ENCODE results near the gene RFLNA.
"Not testable (repeated sequence)": the region's sequence is repeated elsewhere in the genome, so short reads cannot be mapped to it uniquely, and the experiment has no call there.

Gene RFLNA

DNA sequence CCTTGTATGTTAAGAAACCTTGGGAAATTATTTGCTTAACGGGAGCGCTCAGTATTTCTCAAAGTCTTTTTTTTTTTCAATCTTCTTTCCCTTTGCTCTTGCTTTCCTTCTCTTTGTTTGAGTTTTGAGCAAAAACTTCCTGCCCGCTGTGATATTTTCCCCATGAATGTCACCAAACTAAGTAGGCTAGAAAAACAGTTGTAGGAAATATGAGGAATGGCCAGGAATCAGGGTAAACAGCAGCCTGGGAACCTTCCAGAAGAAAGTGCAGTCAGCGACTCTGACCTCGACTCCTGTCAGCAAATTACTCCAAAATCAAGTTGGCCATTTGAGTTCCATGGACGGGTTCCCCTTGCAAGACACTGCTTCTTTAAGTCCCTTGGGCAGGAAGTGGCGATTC lies 11.6 kb upstream of the RFLNA start:
- DNase-seq (ENCODE audit: low spot score), result no peak

DNA sequence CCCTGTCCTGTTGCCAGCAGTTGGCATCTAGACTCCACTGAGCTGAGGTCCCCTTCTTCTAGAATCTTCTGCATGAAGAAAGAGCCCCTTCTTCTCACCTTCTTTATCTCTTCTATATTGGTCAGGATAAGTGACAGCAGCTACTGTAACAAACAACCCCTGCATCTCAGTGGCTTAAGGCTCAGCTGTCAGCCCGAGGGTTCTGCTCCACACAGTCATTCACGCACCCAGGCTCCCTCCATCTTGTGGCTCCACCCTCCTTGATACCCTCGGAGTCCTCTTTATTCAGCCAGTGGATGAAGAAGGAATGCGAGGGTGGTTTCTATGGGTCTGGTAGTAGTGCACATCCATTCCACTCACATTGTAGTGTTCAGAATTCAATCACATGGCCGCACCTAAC lies 10.5 kb upstream of the RFLNA start:
- DNase-seq (ENCODE audit: low spot score), result no peak

DNA sequence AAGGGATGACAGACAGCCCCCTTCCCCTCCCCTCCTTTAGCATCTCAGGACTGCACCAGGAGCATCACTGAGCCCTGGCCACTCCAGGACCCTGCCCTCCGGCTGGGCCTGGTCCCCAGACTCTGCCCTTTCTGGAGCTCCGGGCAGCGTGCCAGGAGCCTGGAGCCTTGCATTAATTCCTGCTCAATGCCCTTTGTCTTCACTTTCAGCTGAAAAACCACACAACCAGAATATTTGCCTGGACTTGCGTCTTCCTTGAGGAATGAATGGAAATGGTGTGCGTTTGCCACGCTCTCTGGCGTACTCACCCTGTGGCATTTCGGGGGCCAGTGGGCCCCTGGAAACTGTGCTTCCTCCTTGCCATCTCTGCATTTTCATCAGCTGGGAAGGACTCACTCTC lies 8.5 kb upstream of the RFLNA start:
- no peak for DNase-seq (ENCODE audit: low spot score)

DNA sequence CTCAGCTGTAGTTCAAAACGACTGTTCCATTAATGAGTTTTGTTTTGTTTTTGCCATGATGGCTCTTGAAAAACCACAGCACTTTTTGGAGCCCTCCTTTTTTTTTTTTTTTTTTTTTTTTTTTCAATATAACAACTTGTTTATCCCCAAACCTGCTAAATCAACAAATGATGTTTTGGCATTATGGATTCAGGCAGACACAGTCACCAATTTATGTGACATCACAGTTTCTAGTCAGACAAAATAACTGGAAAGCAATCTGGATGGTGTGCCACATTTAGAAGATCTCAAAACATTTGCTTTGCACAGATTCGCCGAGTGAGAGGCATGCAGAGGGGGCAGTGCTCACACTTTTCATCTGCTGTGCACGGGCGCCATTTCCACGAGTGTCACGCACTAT lies 7.9 kb upstream of the RFLNA start:
- no peak for DNase-seq (ENCODE audit: low spot score)

DNA sequence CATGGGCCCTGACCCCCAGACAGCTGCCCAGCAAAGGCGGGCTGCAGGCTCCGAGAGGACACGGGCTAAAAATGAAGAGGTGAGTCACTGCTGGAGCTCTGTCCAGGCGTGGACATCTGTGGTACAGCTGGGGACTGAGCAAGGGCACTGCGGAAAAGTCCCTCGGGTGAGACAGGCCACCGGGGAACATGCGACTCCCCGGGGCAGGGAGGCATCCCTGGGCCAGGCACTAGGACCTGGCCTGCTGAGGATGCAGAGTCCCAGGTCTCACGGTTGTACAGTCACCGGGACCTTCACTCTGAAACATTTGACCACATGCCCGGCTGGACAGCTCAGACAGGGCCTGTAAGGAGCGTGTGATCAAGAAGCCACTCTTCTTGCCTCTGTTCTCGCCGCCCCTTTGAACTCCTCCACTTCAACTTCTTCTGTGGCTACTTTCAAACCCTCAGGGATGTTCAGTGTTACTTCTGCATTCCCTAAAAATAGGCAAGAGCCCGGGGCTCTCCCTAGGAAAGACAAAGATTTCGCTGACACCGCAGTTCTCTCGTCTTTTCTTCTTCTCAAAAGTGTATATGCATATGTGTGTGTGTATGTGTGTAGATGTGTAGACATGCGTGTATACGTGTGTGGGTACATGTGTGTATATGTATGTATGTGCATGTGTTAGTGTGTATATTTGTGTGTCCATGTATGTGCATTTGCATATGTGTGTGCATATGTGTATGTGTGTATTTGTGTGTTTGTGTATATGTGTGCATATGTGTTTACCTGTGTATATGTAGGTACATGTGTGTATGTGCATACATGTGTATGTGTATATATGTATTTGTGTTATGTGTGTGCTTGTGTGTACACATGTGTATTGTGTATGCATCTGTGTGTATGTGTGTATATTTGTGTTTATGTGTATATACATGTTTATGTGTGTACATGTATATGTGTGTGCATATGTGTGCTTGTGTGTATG lies 5.0 kb upstream of the RFLNA start:
- no peak for DNase-seq (ENCODE audit: low spot score)

DNA sequence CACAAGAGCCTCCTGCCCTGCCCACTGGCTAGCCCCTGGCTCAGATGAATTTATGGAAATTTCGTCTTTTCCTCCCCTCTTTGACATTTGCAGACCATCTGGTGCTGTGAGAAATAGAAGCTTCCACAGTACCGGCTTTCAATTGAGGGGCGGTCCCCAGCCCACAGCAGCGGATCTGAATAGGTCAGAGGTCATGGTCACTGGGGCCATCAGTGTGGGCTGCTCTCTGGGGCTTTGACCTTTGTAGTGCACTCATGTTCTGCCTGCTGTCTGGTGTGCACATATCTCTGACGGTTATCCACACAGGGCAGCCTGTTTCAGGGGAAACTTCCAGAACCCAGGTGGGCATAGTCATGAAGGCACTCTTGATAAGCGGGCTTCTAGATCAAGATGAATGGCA lies 2.5 kb upstream of the RFLNA start:
- DNase-seq (ENCODE audit: low spot score), result no peak

DNA sequence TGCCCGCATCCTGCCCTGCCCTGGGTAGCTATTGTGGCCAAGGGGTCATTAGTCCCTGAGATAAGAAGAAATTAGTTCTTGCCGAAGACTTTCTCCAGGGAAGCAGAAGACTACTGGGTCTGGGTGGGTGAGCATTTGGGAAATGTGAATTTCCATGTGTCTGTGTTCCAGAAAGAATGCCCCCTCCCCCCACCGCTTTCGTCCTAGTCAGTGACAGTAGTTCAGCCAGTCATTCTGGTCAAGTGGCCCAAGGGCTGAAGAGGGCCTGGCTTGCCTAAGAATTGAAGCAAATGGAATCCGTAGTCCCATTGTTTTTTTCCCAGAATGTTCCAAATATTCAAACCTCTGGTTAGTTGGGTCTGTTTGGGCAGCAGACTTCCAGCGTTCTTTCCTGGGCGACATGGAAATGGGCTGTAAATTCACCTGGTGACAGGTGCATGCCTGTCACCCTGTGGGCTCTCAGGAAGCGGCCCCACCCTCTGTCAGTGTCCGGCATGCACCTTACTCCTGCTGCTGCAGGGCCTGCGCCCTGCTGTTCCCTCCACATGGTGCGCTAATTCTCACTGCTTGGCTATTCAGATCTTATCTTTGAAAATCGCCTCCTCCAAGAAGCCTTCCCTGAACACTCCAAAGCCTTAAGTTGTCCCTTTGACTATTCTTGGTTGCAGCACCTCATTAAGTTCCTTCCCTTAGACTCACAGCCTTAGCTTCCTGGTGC lies 1.4 kb upstream of the RFLNA start:
- no peak for DNase-seq (ENCODE audit: low spot score)

DNA sequence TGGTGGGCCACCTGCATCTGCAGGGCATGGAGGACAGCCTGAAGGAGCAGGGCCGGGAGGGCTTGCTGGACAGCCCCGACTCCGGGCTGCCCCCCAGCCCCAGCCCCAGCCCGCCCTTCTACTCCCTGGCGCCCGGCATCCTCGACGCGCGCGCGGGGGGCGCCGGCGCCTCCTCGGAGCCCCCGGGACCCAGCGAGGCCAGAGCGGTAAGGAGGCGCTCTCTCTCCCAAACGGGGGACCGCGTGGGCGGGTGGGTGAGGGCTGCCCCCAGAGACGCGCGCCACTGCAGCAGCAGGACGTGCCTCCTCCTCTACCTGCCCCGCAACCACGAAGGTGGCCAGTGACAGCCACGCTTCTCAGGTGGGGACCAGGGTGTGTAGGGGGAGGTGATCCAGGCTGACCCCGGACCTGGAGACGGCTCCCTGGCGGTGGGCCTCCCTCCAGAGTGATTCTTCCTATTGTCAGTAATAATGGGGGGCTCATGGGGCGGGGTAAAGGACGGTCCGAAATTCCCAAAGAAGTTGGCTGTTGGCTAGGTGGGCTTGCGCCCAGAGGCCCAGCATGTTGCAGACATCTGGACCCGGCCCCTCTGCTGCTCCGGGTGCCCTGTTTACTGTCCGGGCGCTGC lies 652 bp downstream of the RFLNA start:
- no peak for DNase-seq (ENCODE audit: low spot score)

DNA sequence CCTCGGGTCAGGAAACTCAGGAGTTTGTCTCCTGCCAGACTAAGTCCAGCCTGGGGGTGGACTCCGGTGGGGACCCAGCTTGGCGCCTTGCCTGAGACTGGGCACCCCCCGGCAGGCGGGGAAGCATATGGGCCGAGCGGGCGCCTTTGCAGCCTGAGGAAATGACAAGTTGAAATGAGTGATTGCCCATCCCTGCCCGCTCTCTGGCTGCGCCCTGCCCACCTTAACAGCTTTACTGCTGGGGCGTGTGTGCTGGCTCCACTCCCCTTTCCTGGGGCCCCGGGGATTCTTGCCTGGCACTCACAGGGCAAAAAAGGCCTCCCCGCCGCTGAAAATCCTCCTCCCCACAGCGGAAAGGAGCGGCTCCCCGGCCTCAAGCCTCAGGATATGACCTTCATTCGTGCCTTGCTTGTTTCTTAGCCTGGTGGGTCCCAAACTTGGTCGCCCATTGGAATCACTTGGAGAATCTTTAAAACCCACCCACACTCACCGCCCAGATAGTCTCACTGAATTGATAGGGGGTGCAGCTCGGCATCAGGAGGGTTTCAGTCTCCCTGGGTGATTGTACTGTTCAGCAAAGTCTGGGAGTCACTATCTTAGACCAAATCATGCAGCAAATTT lies 1.5 kb downstream of the RFLNA start:
- no peak for DNase-seq (ENCODE audit: low spot score)

DNA sequence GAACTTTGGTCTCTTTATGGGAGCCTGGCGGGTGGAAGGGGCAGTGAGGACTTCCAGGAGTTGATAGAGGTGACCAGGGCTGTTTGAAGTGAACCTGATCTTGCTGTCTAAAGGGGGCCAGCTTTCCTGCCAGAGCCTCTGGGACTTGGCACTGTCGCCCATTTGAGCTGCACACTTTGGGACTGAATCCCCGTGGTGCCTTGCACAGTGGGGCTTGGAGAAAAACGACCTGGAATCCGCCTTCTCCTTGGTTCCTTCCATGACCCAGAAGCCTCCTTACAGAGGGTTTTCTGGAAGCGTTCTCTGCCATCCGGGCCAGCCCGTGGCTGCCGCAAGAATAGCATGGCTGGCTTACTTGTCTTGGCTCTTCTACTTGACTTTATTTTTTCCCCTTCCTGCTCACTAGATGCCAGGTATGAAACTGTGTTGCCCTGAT lies 2.0 kb downstream of the RFLNA start:
- DNase-seq (ENCODE audit: low spot score), result no peak

DNA sequence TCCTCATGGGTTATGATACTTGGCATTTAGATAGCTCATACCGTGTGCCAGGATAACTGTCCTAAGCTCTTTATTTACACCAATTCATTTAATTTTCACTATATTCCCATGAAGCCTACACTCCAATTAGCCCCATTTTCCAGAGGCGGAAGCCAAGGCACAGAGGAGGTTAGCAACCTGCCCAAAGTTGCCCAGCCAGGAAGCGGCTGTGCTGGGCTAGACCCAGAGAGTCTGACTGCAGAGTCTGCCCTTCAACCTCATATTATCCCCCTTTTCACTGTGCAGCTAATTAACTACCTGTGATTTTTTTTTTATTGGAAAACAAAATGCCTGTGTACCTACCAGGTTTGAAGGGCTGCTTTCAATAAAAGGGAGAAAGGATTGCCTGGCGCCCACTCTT lies 2.5 kb downstream of the RFLNA start:
- DNase-seq (ENCODE audit: low spot score), result no peak

DNA sequence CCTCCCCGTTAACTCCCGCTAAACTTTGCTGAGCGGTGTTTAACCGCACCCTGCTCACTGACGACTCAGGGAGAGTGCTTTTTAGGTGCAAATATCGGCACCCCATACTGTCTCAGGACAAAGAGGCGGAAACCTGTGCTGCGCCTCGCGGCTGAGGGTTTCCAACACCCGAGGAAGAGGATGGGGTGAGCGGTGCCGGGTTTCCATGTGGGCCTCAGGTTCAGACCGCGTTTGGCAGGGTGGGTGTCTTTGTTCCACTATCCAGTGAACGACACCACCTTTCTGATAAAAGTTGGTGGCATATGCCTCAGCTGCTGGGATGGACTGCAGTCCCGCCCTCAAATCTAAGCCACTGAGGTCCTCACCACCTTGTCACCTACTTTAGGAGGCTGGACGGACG lies 3.0 kb downstream of the RFLNA start:
- no peak for DNase-seq (ENCODE audit: low spot score)

DNA sequence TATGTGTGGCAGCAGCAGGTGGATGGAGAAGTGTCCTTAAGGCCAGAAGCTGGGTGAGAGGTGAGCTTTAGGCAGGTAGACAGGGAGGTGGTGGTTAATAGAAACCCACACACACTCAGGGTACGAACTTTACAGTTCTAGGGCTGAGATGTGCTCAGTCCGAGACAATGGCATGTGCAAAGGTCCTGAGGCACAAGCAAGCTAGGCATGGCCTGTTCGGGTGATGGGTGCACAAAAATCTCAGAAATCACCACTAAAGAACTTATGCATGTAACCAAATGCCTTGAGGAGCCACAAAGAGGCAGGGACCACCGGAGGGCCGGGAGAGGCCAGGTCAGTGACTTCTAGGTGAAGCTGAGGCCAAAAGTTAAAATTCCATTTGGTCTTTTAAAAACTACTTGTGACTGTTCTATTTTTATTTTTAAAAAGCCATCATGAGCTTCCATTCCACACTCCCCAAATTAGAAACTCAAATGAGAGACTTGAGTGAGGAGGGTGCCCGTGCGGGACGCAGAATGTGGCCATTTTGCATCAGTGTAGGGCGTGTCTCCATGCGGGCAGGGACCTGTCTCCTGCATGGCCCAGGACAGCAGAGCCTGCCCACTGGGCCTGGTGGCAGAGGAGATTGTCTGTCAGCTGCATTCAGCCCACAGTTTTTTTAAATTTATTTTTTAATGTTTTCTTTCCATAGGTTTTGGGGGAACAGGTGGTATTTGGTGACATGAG lies 4.0 kb downstream of the RFLNA start:
- DNase-seq (ENCODE audit: low spot score), result no peak

DNA sequence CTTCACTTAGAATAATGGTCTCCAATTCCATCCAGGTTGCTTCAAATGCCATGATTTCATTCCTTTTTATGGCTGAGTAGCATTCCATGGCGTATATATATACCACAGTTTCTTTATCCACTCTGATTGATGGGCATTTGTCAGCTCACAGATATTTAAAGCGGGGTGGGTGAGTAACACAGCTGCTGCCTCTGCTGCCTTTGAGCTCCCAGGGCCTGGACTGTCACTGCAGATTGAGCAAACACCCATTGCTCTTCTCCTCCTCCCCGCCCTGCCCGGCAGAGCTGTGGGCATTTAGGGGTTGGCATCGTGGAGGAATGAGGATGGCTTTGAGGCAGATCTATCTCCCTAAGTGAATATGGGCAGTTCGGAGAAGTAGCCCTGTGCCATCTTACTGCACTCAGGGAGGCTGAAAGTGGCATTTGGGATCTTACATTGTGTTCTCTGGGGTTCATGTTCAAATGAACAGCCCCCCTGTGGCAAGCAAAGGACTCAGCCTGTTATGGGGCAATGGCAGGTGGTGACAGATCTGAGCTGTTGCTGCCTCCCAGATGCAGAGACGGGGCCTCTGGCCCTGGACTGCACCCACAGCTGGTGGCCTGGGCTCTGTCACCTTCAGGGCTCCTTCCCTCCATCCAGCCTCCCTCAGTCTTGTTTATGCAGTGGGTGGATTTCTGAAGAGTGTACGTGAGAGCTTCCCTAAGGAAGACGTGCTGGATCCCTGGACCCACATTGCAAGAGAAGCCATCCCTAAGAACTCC lies 4.9 kb downstream of the RFLNA start:
- no peak for DNase-seq (ENCODE audit: low spot score)

DNA sequence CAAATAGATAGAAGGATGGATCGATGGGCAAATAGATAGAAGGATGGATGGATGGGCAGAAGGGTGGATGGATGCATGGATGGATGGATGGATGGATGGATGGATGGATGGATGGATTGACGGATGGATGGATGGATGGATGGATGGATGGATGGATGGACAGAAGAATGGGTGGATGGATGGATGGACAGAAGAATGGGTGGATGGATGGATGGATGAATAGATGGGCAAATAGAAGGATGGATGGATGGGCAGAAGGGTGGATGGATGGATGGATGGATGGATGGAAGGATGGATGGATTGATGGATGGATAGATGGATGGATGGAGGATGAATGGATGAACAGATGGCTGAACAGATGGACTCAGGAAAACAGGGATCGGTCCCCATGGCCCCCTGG lies 5.8 kb downstream of the RFLNA start:
- DNase-seq (ENCODE audit: low spot score), result not testable (repeated sequence)

DNA sequence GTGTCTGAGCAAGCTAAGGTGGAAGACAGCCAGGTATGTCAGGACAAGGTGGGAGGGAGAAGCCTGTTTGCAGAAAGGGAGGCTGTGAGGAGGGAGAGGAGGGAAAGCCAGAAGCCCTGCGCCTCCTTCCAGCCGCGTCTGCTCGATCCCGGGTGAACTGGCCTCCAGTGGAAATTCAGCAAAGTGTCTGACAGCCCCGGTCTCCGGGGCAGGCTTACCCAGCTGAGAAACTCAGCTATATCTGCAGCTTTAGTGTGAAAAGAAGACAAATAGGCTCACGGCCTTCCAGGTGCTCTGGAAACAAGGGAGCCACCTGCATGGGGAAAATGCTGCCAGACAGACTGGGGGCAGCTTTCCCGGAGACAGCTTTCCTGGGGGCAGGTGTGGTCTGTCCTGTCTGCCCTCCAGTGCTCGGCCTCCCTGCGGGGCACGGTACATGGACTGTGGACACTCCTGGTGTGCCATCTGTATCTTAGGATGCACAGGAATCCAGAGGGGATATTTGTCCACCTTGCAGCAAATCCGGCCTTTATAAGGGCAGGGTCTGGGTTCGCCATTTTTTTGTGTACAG lies 6.3 kb downstream of the RFLNA start:
- no peak for DNase-seq (ENCODE audit: low spot score)

DNA sequence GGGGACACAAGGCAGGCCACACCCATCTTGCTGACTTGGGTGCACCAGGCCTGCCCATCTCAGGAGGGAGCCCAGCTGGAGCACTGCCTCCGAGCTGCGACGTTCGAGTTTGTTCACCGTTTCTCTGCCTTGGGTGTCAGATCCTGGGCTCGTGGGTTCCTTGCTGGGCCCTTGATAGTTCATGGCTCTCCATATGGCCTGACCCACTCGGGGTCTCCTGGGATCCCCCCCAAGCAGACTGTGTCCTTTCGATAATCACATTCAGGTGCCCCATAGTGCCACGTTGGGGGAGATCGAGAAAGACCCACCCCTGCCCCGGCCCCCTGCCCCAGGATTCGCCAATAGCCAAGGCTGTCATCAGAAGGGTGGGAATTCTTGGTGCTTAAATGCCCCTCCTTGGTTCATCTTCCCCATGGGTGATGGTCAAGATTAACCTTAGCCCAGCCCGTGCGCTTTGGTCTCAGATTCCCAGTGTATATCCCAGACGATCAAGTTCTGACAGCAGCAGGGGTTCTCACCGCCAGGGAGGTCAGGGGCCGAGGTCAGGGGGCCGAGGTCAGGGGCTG lies 7.4 kb downstream of the RFLNA start:
- DNase-seq (ENCODE audit: low spot score), result no peak

DNA sequence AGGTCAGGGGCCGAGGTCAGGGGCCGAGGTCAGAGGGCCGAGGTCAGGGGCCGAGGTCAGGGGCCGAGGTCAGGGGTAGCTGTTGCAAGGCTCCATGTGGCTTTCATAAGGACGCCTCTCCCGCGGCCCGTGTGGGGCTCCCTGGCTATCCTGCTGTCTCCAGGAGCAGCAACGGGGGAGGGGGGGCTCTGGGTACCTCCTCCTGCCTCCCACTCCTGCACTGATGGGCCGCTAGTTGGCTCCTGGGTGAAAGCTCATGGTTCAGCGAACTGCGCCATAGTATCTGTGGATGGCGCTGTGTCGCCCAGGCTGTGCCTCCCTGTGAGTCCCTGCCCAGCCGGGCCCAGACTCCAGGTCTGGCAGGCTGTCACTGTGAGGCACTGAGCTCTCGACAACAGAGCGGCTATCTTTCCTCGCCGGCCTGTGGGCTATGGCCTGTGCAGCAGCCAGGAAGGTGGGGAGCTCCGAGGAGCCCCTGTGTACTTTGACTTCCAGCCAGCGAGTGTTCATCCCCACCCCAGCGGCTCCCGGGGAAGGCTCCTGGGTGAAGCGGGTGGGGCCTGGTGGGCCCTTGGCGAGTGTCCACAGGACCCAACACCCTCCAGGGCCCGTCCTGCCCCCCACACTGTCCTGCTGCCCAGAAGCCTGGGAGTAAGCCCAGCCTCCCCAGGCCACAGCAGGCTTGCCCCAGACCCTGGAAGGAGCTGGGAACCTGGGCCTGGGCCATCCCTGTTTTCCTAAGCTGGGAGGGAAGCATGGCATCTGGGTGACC lies 8.1 kb downstream of the RFLNA start:
- DNase-seq (ENCODE audit: low spot score), result no peak

DNA sequence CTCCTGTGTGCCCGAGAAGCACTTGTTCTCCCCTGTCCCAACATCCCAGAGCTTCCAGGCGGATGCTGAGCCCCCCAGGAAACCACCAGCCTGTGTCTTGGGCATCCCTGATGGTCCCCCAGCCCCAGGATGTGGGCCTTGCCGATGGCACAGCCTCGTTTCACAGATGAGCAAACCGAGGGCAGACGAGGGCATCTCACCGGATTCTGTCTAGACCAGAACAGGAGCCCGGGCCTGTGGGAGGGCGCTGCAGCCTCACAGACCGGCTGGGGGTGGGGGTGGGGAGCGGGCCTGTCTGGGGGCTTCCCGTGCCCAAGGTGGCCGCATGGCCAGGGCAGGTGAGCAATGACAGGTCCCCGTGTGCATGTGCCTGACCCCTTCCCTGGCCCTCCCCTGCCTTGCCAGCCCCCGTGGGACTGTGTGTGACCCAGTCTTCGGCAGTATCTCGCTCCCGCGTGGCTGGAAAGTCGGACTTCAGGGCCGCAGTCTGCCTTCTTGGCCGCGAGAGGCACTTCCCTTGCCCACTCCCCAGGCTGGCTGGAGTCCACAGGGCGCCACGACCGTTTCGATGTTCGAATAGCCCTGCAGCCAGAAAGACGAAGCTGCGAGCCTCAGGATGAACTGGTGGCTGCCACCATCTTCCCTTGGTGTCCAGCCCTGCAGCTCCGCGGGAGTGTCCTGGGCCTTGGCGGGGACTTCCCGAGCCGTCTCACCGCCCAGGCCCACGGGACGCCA lies 8.9 kb downstream of the RFLNA start:
- no peak for DNase-seq (ENCODE audit: low spot score)

Measured in CD4-positive, alpha-beta T cell treated with Interleukin-2 at 100 ng/mL for 4 hours (primary cell).